HL-60 (cell line): Measurements from ENCODE around the gene VSX2.

Experiments used
- GABPA ChIP-seq: IDR thresholded peaks from 2 replicates; pipeline ENCODE4 v1.6.1; 2012; ENCODE audit warnings: low read depth
- POLR2AphosphoS5 ChIP-seq: IDR thresholded peaks from 2 replicates; pipeline ENCODE4 v1.6.1; 2012; ENCODE audit warnings: low read depth
- TF ChIP-seq, protein P1 (sequence below): IDR thresholded peaks from 2 replicates; pipeline ENCODE4 v1.6.1; 2012; ENCODE audit warnings: low read depth; ENCODE audit not compliant: insufficient replicate concordance
- TF ChIP-seq, protein P2 (sequence below): IDR thresholded peaks from one replicate; pipeline ENCODE4 v1.5.1; 2011; ENCODE audit warnings: low read length, control low read depth, inconsistent platforms; ENCODE audit not compliant: insufficient read depth

DNA sequence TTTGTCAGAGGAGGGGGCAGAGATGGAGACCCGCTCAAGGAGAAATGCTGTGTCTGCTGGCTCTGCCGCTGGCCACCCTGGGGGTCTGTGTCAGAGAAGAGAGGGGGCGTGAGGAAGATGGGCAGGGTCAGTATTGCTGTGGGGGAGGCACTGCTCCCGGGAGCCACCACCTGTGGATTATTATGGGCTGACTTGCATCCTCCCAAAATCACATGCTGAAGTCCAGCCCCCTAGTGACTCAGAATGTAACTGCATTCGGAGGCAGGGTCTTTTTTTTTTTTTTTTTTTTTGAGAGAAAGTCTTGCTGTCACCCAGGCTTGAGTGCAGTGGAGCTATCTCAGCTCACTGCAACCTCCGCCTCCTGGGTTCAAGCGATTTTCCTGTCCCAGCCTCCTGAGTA lies 51.2 kb downstream of the VSX2 start:
- TF ChIP-seq, protein P1, sequence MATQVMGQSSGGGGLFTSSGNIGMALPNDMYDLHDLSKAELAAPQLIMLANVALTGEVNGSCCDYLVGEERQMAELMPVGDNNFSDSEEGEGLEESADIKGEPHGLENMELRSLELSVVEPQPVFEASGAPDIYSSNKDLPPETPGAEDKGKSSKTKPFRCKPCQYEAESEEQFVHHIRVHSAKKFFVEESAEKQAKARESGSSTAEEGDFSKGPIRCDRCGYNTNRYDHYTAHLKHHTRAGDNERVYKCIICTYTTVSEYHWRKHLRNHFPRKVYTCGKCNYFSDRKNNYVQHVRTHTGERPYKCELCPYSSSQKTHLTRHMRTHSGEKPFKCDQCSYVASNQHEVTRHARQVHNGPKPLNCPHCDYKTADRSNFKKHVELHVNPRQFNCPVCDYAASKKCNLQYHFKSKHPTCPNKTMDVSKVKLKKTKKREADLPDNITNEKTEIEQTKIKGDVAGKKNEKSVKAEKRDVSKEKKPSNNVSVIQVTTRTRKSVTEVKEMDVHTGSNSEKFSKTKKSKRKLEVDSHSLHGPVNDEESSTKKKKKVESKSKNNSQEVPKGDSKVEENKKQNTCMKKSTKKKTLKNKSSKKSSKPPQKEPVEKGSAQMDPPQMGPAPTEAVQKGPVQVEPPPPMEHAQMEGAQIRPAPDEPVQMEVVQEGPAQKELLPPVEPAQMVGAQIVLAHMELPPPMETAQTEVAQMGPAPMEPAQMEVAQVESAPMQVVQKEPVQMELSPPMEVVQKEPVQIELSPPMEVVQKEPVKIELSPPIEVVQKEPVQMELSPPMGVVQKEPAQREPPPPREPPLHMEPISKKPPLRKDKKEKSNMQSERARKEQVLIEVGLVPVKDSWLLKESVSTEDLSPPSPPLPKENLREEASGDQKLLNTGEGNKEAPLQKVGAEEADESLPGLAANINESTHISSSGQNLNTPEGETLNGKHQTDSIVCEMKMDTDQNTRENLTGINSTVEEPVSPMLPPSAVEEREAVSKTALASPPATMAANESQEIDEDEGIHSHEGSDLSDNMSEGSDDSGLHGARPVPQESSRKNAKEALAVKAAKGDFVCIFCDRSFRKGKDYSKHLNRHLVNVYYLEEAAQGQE = no peak
- TF ChIP-seq, protein P2, sequence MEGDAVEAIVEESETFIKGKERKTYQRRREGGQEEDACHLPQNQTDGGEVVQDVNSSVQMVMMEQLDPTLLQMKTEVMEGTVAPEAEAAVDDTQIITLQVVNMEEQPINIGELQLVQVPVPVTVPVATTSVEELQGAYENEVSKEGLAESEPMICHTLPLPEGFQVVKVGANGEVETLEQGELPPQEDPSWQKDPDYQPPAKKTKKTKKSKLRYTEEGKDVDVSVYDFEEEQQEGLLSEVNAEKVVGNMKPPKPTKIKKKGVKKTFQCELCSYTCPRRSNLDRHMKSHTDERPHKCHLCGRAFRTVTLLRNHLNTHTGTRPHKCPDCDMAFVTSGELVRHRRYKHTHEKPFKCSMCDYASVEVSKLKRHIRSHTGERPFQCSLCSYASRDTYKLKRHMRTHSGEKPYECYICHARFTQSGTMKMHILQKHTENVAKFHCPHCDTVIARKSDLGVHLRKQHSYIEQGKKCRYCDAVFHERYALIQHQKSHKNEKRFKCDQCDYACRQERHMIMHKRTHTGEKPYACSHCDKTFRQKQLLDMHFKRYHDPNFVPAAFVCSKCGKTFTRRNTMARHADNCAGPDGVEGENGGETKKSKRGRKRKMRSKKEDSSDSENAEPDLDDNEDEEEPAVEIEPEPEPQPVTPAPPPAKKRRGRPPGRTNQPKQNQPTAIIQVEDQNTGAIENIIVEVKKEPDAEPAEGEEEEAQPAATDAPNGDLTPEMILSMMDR = no peak
- no peak for TF ChIP-seq POLR2AphosphoS5
- no peak for TF ChIP-seq GABPA
